Measurements from ENCODE around the gene CTBS.

CTBS gene

DNA sequence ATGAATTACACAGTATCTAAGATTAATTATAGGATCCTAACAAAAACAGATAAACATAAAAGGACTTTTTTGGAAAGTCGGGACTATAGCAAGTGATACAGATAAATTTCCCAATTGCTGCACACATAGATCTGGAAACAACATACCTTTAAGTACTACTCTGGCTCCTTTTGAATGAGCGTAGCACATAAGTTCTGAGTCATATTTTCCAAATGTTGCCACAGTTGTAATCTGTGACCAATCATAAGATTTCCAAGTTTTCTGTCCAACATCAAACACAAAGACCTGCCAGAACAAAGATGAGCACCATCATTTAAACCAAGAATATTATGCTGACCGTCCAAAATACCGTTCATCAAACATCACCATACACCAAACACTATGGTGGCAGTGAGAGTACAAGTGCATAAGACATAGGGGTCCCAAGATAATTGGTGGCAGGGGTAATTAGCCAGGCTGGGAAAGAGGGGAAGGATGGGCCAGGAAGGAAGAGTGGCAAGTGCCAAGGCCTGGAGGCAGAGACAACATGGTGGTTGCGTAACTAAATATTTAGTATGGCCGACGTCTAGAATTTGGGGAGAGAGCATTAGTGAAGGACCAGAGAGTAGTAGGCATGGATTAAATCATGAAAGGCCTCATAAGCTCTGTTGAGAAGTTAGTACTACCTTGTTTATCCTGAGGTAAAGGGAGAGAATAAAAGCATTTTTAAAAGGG, 3.6 kb downstream of the CTBS start:
- TF ChIP-seq CTCF (IDR thresholded peaks at IDR 0.05; ENCODE audit: extremely low read depth, missing control alignments) = no peak

DNA sequence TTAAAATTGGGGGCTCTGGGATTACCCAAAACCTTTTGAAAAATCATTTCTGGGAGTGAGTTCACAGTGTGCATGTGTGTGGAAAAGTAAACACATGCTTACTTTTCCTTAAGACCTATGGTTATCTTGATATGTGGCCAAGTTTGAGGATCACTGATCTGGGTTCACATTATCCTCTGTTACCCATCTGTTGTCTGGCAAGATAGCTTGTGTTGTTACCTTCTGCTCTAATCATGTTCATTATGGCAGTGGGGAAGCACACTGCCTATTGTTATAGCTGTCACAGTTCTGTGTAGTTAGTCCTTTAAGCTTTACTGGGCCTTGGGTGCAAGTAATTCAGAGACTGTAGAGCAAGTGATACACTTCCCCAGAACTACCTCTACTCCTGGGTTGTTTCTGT, 5.0 kb downstream of the CTBS start:
- TF ChIP-seq CTCF (IDR thresholded peaks at IDR 0.05; ENCODE audit: extremely low read depth, missing control alignments) = no peak
- DNase-seq (ENCODE audit: low spot score) = no peak

More for the DNA sequence above, 3.6 kb downstream of the CTBS start:
- DNase-seq (ENCODE audit: low spot score) = no peak

DNA sequence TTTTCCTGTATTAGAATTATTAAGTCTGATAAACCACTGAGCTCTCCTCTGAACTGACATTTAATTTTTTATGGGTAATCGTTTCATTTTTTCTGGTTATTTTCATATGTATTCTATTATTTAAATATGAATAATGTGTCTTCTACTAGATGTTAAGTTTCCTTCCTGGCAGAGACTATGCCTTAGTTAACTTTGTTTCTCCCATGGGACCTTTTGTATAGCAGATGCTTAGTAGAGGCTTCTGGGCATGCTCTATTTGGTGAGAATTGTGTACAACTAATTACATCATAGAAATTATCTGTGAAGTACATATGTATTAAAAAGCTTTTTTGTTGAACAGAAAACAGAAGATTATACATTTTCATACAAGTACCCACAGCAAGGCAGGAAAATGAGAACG, 23.4 kb downstream of the CTBS start:
- TF ChIP-seq CTCF (IDR thresholded peaks at IDR 0.05; ENCODE audit: extremely low read depth, missing control alignments) = no peak
- no peak for DNase-seq (ENCODE audit: low spot score)

DNA sequence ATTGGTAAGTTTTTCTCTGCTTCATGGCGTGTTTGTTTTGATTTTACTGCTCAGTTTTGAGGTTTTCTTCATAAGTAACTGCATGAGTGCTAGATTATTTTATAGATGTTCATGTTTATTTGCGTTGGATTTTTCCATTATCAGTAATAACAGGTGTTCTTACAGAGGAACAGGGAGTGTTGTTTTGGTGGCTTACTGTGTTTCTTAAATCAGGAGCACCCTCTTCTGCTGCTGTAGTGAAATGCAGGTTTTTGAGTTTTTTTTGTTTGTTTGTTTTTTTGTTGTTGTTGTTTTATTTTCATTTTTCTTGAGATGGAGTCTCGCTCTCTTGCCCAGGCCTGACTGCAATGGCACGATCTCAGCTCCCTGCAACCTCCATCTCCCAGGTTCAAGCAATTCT, 32.6 kb downstream of the CTBS start:
- no peak for DNase-seq (ENCODE audit: low spot score)
- no peak for TF ChIP-seq CTCF (IDR thresholded peaks at IDR 0.05; ENCODE audit: extremely low read depth, missing control alignments)

DNA sequence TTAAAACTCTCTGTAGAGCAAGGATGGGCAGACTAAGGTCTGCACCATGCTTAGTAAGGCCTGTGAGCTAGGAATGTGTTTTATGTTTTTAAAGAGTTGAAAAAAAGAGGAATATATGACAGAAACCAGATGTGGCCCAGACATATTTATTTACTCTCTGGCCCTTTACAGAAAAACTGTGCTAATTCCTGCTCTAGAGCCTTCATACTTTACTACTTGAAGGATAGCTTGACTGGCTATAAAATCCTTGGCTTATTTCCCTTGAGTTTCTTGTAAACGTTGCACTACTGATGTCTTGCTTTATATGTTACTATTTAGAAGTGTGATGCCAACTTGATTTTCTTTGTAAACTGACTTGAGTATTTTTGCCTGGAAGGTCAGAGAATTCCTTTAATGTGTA, 33.5 kb downstream of the CTBS start:
- TF ChIP-seq CTCF (IDR thresholded peaks at IDR 0.05; ENCODE audit: extremely low read depth, missing control alignments) = no peak

GRCh38 chr1:84539972-84540371, 34.3 kb downstream of the CTBS start:
- DNase-seq (ENCODE audit: low spot score) = no peak
- no peak for TF ChIP-seq CTCF (IDR thresholded peaks at IDR 0.05; ENCODE audit: extremely low read depth, missing control alignments)

More for the DNA sequence above, 33.5 kb downstream of the CTBS start:
- DNase-seq (ENCODE audit: low spot score) = no peak

DNA sequence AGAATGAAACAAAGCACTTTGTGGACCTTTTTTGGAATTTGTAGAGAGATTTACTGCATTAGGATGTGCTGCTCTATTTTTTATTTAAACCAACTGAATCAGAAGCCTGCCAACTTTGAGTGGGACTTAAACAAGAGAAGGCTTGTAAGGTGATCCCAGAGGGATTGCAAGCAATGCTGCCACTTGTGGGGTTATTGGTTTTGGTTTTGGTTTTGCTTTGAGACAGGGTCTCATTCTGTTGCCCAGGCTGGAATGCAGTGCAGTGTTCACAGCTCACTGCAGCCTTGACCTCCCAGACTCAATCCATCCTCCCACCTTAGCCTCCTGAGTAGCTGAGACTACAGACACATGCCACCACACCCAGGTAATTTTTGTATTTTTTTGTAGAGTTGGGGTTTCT, 35.6 kb downstream of the CTBS start:
- no peak for DNase-seq (ENCODE audit: low spot score)
- no peak for TF ChIP-seq CTCF (IDR thresholded peaks at IDR 0.05; ENCODE audit: extremely low read depth, missing control alignments)
